Umbilical cord (tissue), 2 donors: ENCODE results near the gene PRKCG. TPM values are rescaled to one million over a fixed set of nuclear protein-coding genes. Genes with fewer than 3 reads are reported as not detected.

ENCODE experiments used
- DNase-seq: peaks from one replicate; pipeline ENCODE4 v3.0.0-alpha.2; 2015; ENCODE audit warnings: low spot score
- total RNA-seq: library from RNA; depleted of rRNA; stranded (reverse); fragments of >200 nt; gene quantifications from one replicate; pipeline ENCODE4 v1.2.3, GENCODE V29; 2014; ENCODE audit warnings: low replicate concordance; ENCODE audit not compliant: insufficient read depth

PRKCG gene
- total RNA-seq, 1 donor from 2014 or later = not detected

GRCh38 chr19:53898166-53898565 lies 16.2 kb downstream of the PRKCG start:
- no peak for DNase-seq

GRCh38 chr19:53898636-53899341 lies 16.8 kb downstream of the PRKCG start:
- DNase-seq = no peak

- no peak for DNase-seq
These were observed 18.3 kb downstream of the PRKCG start for GRCh38 chr19:53900191-53900860.

- peak; percentile 26 for DNase-seq
These were observed 21.2 kb downstream of the PRKCG start for GRCh38 chr19:53903055-53903680.

GRCh38 chr19:53904909-53905308 lies 22.9 kb downstream of the PRKCG start:
- no peak for DNase-seq

GRCh38 chr19:53905787-53906186 lies 23.8 kb downstream of the PRKCG start:
- DNase-seq = no peak

GRCh38 chr19:53906211-53907192 lies 24.5 kb downstream of the PRKCG start:
- no peak for DNase-seq

- DNase-seq = no peak
These were observed 25.2 kb downstream of the PRKCG start for GRCh38 chr19:53907193-53907581.

- no peak for DNase-seq
These were observed 25.7 kb downstream of the PRKCG start for GRCh38 chr19:53907690-53908089.

- no peak for DNase-seq
These were observed 26.3 kb downstream of the PRKCG start for GRCh38 chr19:53908106-53908934.

- DNase-seq = no peak
These were observed 27.0 kb downstream of the PRKCG start, which contains the start of gene CACNG7 for GRCh38 chr19:53908935-53909415. Gene CACNG7 (plus strand): TSS chr19:53909278. CDS start chr19:53912832, 3,554 bp downstream.

- no peak for DNase-seq
These were observed 27.6 kb downstream of the PRKCG start for GRCh38 chr19:53909471-53910169.

GRCh38 chr19:53910170-53910518 lies 28.1 kb downstream of the PRKCG start:
- DNase-seq = no peak

- no peak for DNase-seq
These were observed 30.7 kb downstream of the PRKCG start for GRCh38 chr19:53912653-53913052.

GRCh38 chr19:53915000-53915399 lies 33.0 kb downstream of the PRKCG start:
- DNase-seq = no peak

GRCh38 chr19:53916004-53916403 lies 34.0 kb downstream of the PRKCG start:
- DNase-seq = no peak

- no peak for DNase-seq
These were observed 35.4 kb downstream of the PRKCG start for GRCh38 chr19:53917356-53917755.

GRCh38 chr19:53927739-53928138 lies 45.7 kb downstream of the PRKCG start:
- peak; percentile 43 for DNase-seq

GRCh38 chr19:53936029-53936428 lies 54.0 kb downstream of the PRKCG start:
- DNase-seq = no peak
